Effector memory CD4-positive, alpha-beta T cell (primary cell): ENCODE measurements around the gene FNIP1.
"Not testable (repeated sequence)": the region's sequence is repeated elsewhere in the genome, so short reads cannot be mapped to it uniquely, and the experiment has no call there.

Source experiments
- DNase-seq, 3 donors: peaks; one replicate each; pipeline ENCODE4 v3.0.0-alpha.2; 2020
- H3K27ac ChIP-seq: 2 replicates; pipeline ENCODE4 v1.7.0; 2013; ENCODE audit warnings: mild to moderate bottlenecking, low read length, moderate library complexity; ENCODE audit not compliant: insufficient read depth, poor library complexity, severe bottlenecking
- H3K27me3 ChIP-seq: replicated peaks from 2 replicates; pipeline ENCODE4 v1.7.0; 2013; ENCODE audit warnings: mild to moderate bottlenecking, low read length; ENCODE audit not compliant: insufficient read depth, control insufficient read depth, poor library complexity, severe bottlenecking
- H3K36me3 ChIP-seq: 2 replicates; pipeline ENCODE4 v1.7.0; 2013; ENCODE audit warnings: mild to moderate bottlenecking, low read length, moderate library complexity; ENCODE audit not compliant: control insufficient read depth, insufficient read depth
- H3K4me1 ChIP-seq: 2 replicates; pipeline ENCODE4 v1.7.0; 2013; ENCODE audit warnings: low read length, mild to moderate bottlenecking; ENCODE audit not compliant: control insufficient read depth, insufficient read depth, poor library complexity, severe bottlenecking
- H3K4me3 ChIP-seq: 2 replicates; pipeline ENCODE4 v1.7.0; 2013; ENCODE audit warnings: low read length, low read depth, mild to moderate bottlenecking; ENCODE audit not compliant: insufficient read depth, poor library complexity, severe bottlenecking
- H3K9me3 ChIP-seq: 2 replicates; pipeline ENCODE4 v1.7.0; 2013; ENCODE audit warnings: mild to moderate bottlenecking, low read length, moderate library complexity; ENCODE audit not compliant: control insufficient read depth

FNIP1 gene

GRCh38 chr5:131787736-131788135 lies 9.1 kb downstream of the FNIP1 start:
- H3K4me1 ChIP-seq, result peaks cover 3% of the 10 kb centered on the region
- no peak overlapping the region for H3K27ac ChIP-seq
- H3K9me3 ChIP-seq, result no peaks in the 10 kb centered on the region
- no peak for DNase-seq
- no peak overlapping the region for H3K4me3 ChIP-seq
- no peaks in the 10 kb centered on the region for H3K27me3 ChIP-seq
- H3K36me3 ChIP-seq, result no peaks in the 10 kb centered on the region

- DNase-seq, result no peak
- Histone ChIP-seq H3K4me3 (no peak overlapping the region), H3K27me3 (no peaks in the 10 kb centered on the region), H3K9me3 (no peaks in the 10 kb centered on the region), H3K27ac (no peak overlapping the region), H3K36me3 (no peaks in the 10 kb centered on the region), H3K4me1 (peaks cover 3% of the 10 kb centered on the region)
Observed at GRCh38 chr5:131786900-131787692, 9.7 kb downstream of the FNIP1 start.

GRCh38 chr5:131786036-131786435 lies 10.8 kb downstream of the FNIP1 start:
- H3K27ac ChIP-seq, result no peak overlapping the region
- no peaks in the 10 kb centered on the region for H3K27me3 ChIP-seq
- H3K4me3 ChIP-seq, result no peak overlapping the region
- H3K4me1 ChIP-seq, result peaks cover 3% of the 10 kb centered on the region
- H3K36me3 ChIP-seq, result no peaks in the 10 kb centered on the region
- no peak for DNase-seq
- no peaks in the 10 kb centered on the region for H3K9me3 ChIP-seq

- Histone ChIP-seq H3K4me3 (no peak overlapping the region), H3K9me3 (no peaks in the 10 kb centered on the region), H3K27me3 (no peaks in the 10 kb centered on the region), H3K27ac (no peak overlapping the region), H3K4me1 (peaks cover 3% of the 10 kb centered on the region), H3K36me3 (no peaks in the 10 kb centered on the region)
- no peak for DNase-seq
Observed at GRCh38 chr5:131783874-131784273, 12.9 kb downstream of the FNIP1 start.

GRCh38 chr5:131783357-131783756 lies 13.5 kb downstream of the FNIP1 start:
- H3K4me1 ChIP-seq, result peaks cover 3% of the 10 kb centered on the region
- DNase-seq, result no peak
- no peaks in the 10 kb centered on the region for H3K36me3 ChIP-seq
- H3K27me3 ChIP-seq, result no peaks in the 10 kb centered on the region
- no peak overlapping the region for H3K27ac ChIP-seq
- no peak overlapping the region for H3K4me3 ChIP-seq
- no peaks in the 10 kb centered on the region for H3K9me3 ChIP-seq

- no peaks in the 10 kb centered on the region for H3K27me3 ChIP-seq
- no peak overlapping the region for H3K4me3 ChIP-seq
- DNase-seq, result no peak
- H3K36me3 ChIP-seq, result no peaks in the 10 kb centered on the region
- no peaks in the 10 kb centered on the region for H3K4me1 ChIP-seq
- no peaks in the 10 kb centered on the region for H3K9me3 ChIP-seq
- H3K27ac ChIP-seq, result no peak overlapping the region
Observed at GRCh38 chr5:131782717-131783116, 14.1 kb downstream of the FNIP1 start.

- DNase-seq, H3K4me1 ChIP-seq, H3K27ac ChIP-seq, H3K36me3 ChIP-seq, H3K4me3 ChIP-seq, H3K9me3 ChIP-seq, H3K27me3 ChIP-seq: not testable (repeated sequence)
Observed at GRCh38 chr5:131778141-131778540, 18.7 kb downstream of the FNIP1 start.

GRCh38 chr5:131776450-131776849 lies 20.4 kb downstream of the FNIP1 start:
- no peaks in the 10 kb centered on the region for H3K36me3 ChIP-seq
- DNase-seq, result no peak
- H3K9me3 ChIP-seq, result no peaks in the 10 kb centered on the region
- no peaks in the 10 kb centered on the region for H3K27me3 ChIP-seq
- H3K4me3 ChIP-seq, result no peak overlapping the region
- H3K27ac ChIP-seq, result no peak overlapping the region
- H3K4me1 ChIP-seq, result no peaks in the 10 kb centered on the region

GRCh38 chr5:131774652-131775367 lies 22.0 kb downstream of the FNIP1 start:
- no peak overlapping the region for H3K4me3 ChIP-seq
- no peak for DNase-seq
- H3K4me1 ChIP-seq, result no peaks in the 10 kb centered on the region
- no peaks in the 10 kb centered on the region for H3K36me3 ChIP-seq
- no peaks in the 10 kb centered on the region for H3K9me3 ChIP-seq
- no peaks in the 10 kb centered on the region for H3K27me3 ChIP-seq
- H3K27ac ChIP-seq, result no peak overlapping the region

- no peaks in the 10 kb centered on the region for H3K27me3 ChIP-seq
Observed at GRCh38 chr5:131773805-131774204, 23.0 kb downstream of the FNIP1 start.

More at GRCh38 chr5:131773805-131774204, 23.0 kb downstream of the FNIP1 start:
- H3K9me3 ChIP-seq, result no peaks in the 10 kb centered on the region
- DNase-seq, result no peak
- no peaks in the 10 kb centered on the region for H3K36me3 ChIP-seq
- no peak overlapping the region for H3K4me3 ChIP-seq
- no peak overlapping the region for H3K27ac ChIP-seq
- no peaks in the 10 kb centered on the region for H3K4me1 ChIP-seq
